Stimulated activated memory B cell treated with anti-CD40 and anti-IgM and Interleukin-4, amounts not matched to agents 10 μg/mL and 1 μg/mL and 100 μg/mL, for 72 hours (primary cell): Measurements from ENCODE around the gene JAZF1.
"Not testable (repeated sequence)": the region's sequence is repeated elsewhere in the genome, so short reads cannot be mapped to it uniquely, and the experiment has no call there.

Experiments
- ATAC-seq: fragments of 150-1000 bp; cut with Tn5 transposase; 2 replicates; pipeline ENCODE4 v1.10.0; 2021
- H3K27ac Mint-ChIP-seq: one replicate; pipeline ENCODE4 v1.8.0; 2022; ENCODE audit warnings: mild to moderate bottlenecking, mixed read lengths
- H3K27me3 Mint-ChIP-seq: one replicate; pipeline ENCODE4 v1.8.0; 2022; ENCODE audit warnings: mixed read lengths
- H3K36me3 Mint-ChIP-seq: one replicate; pipeline ENCODE4 v1.8.0; 2022; ENCODE audit warnings: mixed read lengths
- H3K4me1 Mint-ChIP-seq: one replicate; pipeline ENCODE4 v1.8.0; 2022; ENCODE audit warnings: mixed read lengths
- H3K4me3 Mint-ChIP-seq: one replicate; pipeline ENCODE4 v1.8.0; 2022; ENCODE audit warnings: mild to moderate bottlenecking, moderate library complexity, mixed read lengths
- H3K9me3 Mint-ChIP-seq: one replicate; pipeline ENCODE4 v1.8.0; 2022; ENCODE audit warnings: mixed read lengths

Gene JAZF1

GRCh38 chr7:27890205-27890849, 290.3 kb downstream of the JAZF1 start:
- Mint-ChIP-seq H3K27ac (no peak overlapping the region), H3K9me3 (no peaks in the 10 kb centered on the region), H3K4me1 (peaks cover under 1% of the 10 kb centered on the region), H3K27me3 (no peaks in the 10 kb centered on the region), H3K36me3 (peaks cover 45% of the 10 kb centered on the region), H3K4me3 (no peak overlapping the region)
- no peak for ATAC-seq

GRCh38 chr7:27889800-27890199, 290.8 kb downstream of the JAZF1 start:
- ATAC-seq, result no peak
- Mint-ChIP-seq H3K4me1 (no peaks in the 10 kb centered on the region), H3K36me3 (peaks cover 48% of the 10 kb centered on the region), H3K27ac (no peak overlapping the region), H3K4me3 (no peak overlapping the region), H3K27me3 (no peaks in the 10 kb centered on the region), H3K9me3 (no peaks in the 10 kb centered on the region)

- no peak for ATAC-seq
- Mint-ChIP-seq H3K9me3 (no peaks in the 10 kb centered on the region), H3K27ac (no peak overlapping the region), H3K4me1 (no peaks in the 10 kb centered on the region), H3K36me3 (peaks cover 38% of the 10 kb centered on the region), H3K4me3 (no peak overlapping the region), H3K27me3 (no peaks in the 10 kb centered on the region)
Measured at GRCh38 chr7:27888736-27889135, 291.9 kb downstream of the JAZF1 start.

- not testable (repeated sequence) for H3K4me1 Mint-ChIP-seq, H3K9me3 Mint-ChIP-seq, H3K27me3 Mint-ChIP-seq, ATAC-seq, H3K27ac Mint-ChIP-seq, H3K4me3 Mint-ChIP-seq
- H3K36me3 Mint-ChIP-seq, result peaks cover 34% of the 10 kb centered on the region
Measured at GRCh38 chr7:27886710-27887109, 293.9 kb downstream of the JAZF1 start.

GRCh38 chr7:27885652-27886051, 294.9 kb downstream of the JAZF1 start:
- H3K9me3 Mint-ChIP-seq, result no peaks in the 10 kb centered on the region
- no peak overlapping the region for H3K4me3 Mint-ChIP-seq
- ATAC-seq, result no peak
- no peaks in the 10 kb centered on the region for H3K4me1 Mint-ChIP-seq
- peaks cover 34% of the 10 kb centered on the region for H3K36me3 Mint-ChIP-seq
- no peaks in the 10 kb centered on the region for H3K27me3 Mint-ChIP-seq
- H3K27ac Mint-ChIP-seq, result no peak overlapping the region

GRCh38 chr7:27883696-27884095, 296.9 kb downstream of the JAZF1 start:
- peaks cover 34% of the 10 kb centered on the region for H3K36me3 Mint-ChIP-seq
- no peak overlapping the region for H3K4me3 Mint-ChIP-seq
- H3K27me3 Mint-ChIP-seq, result no peaks in the 10 kb centered on the region
- no peaks in the 10 kb centered on the region for H3K4me1 Mint-ChIP-seq
- no peaks in the 10 kb centered on the region for H3K9me3 Mint-ChIP-seq
- no peak for ATAC-seq
- no peak overlapping the region for H3K27ac Mint-ChIP-seq

GRCh38 chr7:27876756-27877155, 303.8 kb downstream of the JAZF1 start:
- ATAC-seq, result no peak
- Mint-ChIP-seq H3K9me3 (no peaks in the 10 kb centered on the region), H3K4me3 (no peak overlapping the region), H3K27me3 (no peaks in the 10 kb centered on the region), H3K36me3 (peaks cover 31% of the 10 kb centered on the region), H3K4me1 (no peaks in the 10 kb centered on the region), H3K27ac (no peak overlapping the region)

GRCh38 chr7:27875832-27876231, 304.8 kb downstream of the JAZF1 start:
- no peak overlapping the region for H3K4me3 Mint-ChIP-seq
- H3K27ac Mint-ChIP-seq, result no peak overlapping the region
- H3K4me1 Mint-ChIP-seq, result no peaks in the 10 kb centered on the region
- peaks cover 31% of the 10 kb centered on the region for H3K36me3 Mint-ChIP-seq
- no peak for ATAC-seq
- no peaks in the 10 kb centered on the region for H3K27me3 Mint-ChIP-seq
- H3K9me3 Mint-ChIP-seq, result no peaks in the 10 kb centered on the region

GRCh38 chr7:27875061-27875460, 305.5 kb downstream of the JAZF1 start:
- Mint-ChIP-seq H3K36me3 (peaks cover 35% of the 10 kb centered on the region), H3K27ac (no peak overlapping the region), H3K27me3 (no peaks in the 10 kb centered on the region), H3K4me3 (no peak overlapping the region), H3K9me3 (no peaks in the 10 kb centered on the region), H3K4me1 (no peaks in the 10 kb centered on the region)
- ATAC-seq, result no peak

- no peak overlapping the region for H3K4me3 Mint-ChIP-seq
- no peak overlapping the region for H3K27ac Mint-ChIP-seq
- no peaks in the 10 kb centered on the region for H3K9me3 Mint-ChIP-seq
- ATAC-seq, result no peak
- peaks cover 36% of the 10 kb centered on the region for H3K36me3 Mint-ChIP-seq
- H3K27me3 Mint-ChIP-seq, result no peaks in the 10 kb centered on the region
- no peaks in the 10 kb centered on the region for H3K4me1 Mint-ChIP-seq
Measured at GRCh38 chr7:27873981-27874957, 306.3 kb downstream of the JAZF1 start.

- Mint-ChIP-seq H3K4me3 (no peak overlapping the region), H3K36me3 (peaks cover 36% of the 10 kb centered on the region), H3K4me1 (peaks cover 4% of the 10 kb centered on the region), H3K9me3 (no peaks in the 10 kb centered on the region), H3K27me3 (no peaks in the 10 kb centered on the region), H3K27ac (no peak overlapping the region)
- no peak for ATAC-seq
Measured at GRCh38 chr7:27872356-27873275, 308.0 kb downstream of the JAZF1 start.

GRCh38 chr7:27871866-27872265, 308.7 kb downstream of the JAZF1 start:
- Mint-ChIP-seq H3K36me3 (peaks cover 36% of the 10 kb centered on the region), H3K27me3 (no peaks in the 10 kb centered on the region), H3K4me1 (peaks cover 4% of the 10 kb centered on the region), H3K4me3 (no peak overlapping the region), H3K9me3 (no peaks in the 10 kb centered on the region), H3K27ac (no peak overlapping the region)
- ATAC-seq, result no peak

GRCh38 chr7:27871086-27871485, 309.5 kb downstream of the JAZF1 start:
- no peaks in the 10 kb centered on the region for H3K9me3 Mint-ChIP-seq
- ATAC-seq, result no peak
- H3K27me3 Mint-ChIP-seq, result no peaks in the 10 kb centered on the region
- H3K27ac Mint-ChIP-seq, result no peak overlapping the region
- H3K4me1 Mint-ChIP-seq, result peaks cover 4% of the 10 kb centered on the region
- H3K4me3 Mint-ChIP-seq, result no peak overlapping the region
- H3K36me3 Mint-ChIP-seq, result peaks cover 41% of the 10 kb centered on the region

- no peak overlapping the region for H3K4me3 Mint-ChIP-seq
Measured at GRCh38 chr7:27870595-27870994, 310.0 kb downstream of the JAZF1 start.

GRCh38 chr7:27869056-27869455, 311.5 kb downstream of the JAZF1 start:
- no peaks in the 10 kb centered on the region for H3K9me3 Mint-ChIP-seq
- H3K27me3 Mint-ChIP-seq, result no peaks in the 10 kb centered on the region
- no peak for ATAC-seq
- H3K4me1 Mint-ChIP-seq, result peaks cover 4% of the 10 kb centered on the region
- no peak overlapping the region for H3K4me3 Mint-ChIP-seq
- H3K36me3 Mint-ChIP-seq, result peaks cover 46% of the 10 kb centered on the region
- no peak overlapping the region for H3K27ac Mint-ChIP-seq

More at GRCh38 chr7:27870595-27870994, 310.0 kb downstream of the JAZF1 start:
- Mint-ChIP-seq H3K27ac (no peak overlapping the region), H3K4me1 (peaks cover 4% of the 10 kb centered on the region), H3K9me3 (no peaks in the 10 kb centered on the region), H3K36me3 (peaks cover 40% of the 10 kb centered on the region), H3K27me3 (no peaks in the 10 kb centered on the region)
- ATAC-seq, result no peak
